Measurements from ENCODE around the gene CRYGS.

DNA sequence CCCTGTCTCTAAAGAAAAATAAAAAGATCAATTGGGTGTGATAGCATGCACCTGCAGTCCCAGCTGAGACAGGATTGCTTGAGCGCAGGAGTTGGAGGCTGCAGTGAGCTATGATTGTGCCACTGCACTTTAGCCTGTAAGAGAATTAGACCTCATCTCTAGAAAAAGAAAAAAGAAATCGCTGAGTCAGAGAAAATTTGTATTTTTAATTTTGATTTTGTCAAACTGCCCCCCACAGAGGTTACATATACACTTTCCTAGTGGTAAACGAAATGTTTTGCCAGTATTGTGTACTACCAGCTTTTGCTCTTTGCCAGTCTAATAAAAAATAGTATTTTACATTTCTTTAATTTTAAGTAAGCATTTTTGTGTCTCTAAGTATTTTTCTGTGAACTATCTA, 5.3 kb upstream of the CRYGS start:
- TF ChIP-seq, protein P1, sequence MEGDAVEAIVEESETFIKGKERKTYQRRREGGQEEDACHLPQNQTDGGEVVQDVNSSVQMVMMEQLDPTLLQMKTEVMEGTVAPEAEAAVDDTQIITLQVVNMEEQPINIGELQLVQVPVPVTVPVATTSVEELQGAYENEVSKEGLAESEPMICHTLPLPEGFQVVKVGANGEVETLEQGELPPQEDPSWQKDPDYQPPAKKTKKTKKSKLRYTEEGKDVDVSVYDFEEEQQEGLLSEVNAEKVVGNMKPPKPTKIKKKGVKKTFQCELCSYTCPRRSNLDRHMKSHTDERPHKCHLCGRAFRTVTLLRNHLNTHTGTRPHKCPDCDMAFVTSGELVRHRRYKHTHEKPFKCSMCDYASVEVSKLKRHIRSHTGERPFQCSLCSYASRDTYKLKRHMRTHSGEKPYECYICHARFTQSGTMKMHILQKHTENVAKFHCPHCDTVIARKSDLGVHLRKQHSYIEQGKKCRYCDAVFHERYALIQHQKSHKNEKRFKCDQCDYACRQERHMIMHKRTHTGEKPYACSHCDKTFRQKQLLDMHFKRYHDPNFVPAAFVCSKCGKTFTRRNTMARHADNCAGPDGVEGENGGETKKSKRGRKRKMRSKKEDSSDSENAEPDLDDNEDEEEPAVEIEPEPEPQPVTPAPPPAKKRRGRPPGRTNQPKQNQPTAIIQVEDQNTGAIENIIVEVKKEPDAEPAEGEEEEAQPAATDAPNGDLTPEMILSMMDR (IDR thresholded peaks at IDR 0.05) = no peak
- TF ChIP-seq POLR2A (IDR thresholded peaks at IDR 0.05) = no peak

All from esophagus squamous epithelium (tissue), 4 donors.